Measurements from ENCODE around the gene CSN3. TPM values are rescaled to one million over a fixed set of nuclear protein-coding genes. Genes with fewer than 3 reads are reported as not detected.

Gene CSN3
- total RNA-seq, 1 donor from 2014 or later, result not detected

DNA sequence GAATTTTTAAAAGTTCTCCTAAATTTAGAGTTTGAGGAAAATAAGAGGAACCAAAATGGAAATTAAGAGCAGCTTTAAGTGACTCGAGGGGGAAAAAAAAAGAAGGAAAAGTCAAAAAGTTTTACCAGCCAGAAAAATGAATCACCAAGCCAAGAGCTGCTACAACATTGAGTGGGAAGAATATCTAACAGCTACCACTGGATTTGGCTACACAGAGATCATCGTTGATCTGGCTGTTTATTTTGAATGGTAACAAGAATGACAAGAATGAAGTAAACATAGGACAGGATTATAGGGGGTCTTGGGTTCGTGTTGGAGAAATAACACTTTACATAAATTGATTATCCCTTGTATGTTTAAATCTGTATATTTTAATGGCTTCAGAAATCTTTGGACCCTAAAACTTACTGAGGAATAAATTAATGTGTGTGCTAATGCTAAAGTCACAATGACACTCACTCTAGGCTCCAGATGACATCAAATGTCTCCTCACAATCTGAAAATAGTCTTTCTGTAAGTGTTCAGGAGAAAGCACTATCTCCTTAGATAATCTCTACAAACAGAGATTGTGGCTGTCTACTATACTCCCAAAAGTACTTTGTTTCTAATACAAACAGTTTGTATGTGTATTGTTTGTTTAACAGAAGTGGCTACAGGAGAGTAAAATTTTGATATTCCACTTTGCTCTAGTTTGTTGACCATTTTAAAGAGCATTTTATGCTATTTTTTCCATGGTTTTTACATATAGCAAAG, 3.1 kb upstream of the CSN3 start:
- no peak overlapping the region for H3K27ac Mint-ChIP-seq (ENCODE audit: unreplicated experiment)
- H3K36me3 Mint-ChIP-seq (ENCODE audit: unreplicated experiment), result no peaks in the 10 kb centered on the region
- H3K9me3 Mint-ChIP-seq (ENCODE audit: unreplicated experiment), result no peaks in the 10 kb centered on the region

DNA sequence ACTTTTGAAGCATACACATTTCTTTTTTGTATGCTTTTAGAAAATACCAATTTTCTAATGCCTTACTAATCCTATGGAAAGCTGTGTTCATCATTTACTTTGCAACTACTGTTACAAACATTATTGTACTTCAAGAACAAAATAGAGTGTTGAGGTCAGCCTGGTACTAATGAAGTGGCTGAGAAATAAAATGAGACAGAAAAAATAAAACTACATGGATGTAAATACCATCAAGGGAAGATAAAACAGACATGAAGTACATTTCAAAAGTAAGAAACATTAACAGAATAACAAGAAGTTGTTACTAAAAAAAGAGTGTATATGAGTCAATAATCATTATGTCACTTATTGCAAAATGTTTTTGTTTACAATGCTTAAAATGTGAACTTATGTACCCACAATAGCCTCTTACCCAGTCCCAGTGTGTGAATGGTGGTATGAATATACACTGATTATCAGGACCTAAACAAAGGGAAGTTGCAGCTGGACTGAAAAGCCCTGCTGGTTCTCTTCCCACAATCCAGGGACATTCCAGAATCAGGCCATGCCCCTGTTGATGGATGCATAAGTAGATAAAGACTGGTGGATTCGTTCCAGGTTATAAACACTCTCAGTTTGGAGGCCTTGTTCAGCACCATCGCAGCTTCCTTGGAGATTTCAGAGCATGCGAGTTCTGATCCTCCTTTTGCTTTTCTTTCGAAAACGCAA, 2.4 kb upstream of the CSN3 start:
- no peak for DNase-seq
- no peaks in the 10 kb centered on the region for H3K27me3 Mint-ChIP-seq (ENCODE audit: unreplicated experiment)
- H3K9me3 Mint-ChIP-seq (ENCODE audit: unreplicated experiment), result no peaks in the 10 kb centered on the region
- no peak overlapping the region for H3K27ac Mint-ChIP-seq (ENCODE audit: unreplicated experiment)
- TF ChIP-seq, protein P1, sequence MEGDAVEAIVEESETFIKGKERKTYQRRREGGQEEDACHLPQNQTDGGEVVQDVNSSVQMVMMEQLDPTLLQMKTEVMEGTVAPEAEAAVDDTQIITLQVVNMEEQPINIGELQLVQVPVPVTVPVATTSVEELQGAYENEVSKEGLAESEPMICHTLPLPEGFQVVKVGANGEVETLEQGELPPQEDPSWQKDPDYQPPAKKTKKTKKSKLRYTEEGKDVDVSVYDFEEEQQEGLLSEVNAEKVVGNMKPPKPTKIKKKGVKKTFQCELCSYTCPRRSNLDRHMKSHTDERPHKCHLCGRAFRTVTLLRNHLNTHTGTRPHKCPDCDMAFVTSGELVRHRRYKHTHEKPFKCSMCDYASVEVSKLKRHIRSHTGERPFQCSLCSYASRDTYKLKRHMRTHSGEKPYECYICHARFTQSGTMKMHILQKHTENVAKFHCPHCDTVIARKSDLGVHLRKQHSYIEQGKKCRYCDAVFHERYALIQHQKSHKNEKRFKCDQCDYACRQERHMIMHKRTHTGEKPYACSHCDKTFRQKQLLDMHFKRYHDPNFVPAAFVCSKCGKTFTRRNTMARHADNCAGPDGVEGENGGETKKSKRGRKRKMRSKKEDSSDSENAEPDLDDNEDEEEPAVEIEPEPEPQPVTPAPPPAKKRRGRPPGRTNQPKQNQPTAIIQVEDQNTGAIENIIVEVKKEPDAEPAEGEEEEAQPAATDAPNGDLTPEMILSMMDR (IDR thresholded peaks at IDR 0.05; ENCODE audit: partially characterized antibody, unreplicated experiment), result no peak
- H3K4me3 Mint-ChIP-seq (ENCODE audit: unreplicated experiment), result no peak overlapping the region
- H3K4me1 Mint-ChIP-seq (ENCODE audit: low read depth, unreplicated experiment), result no peaks in the 10 kb centered on the region
- no peaks in the 10 kb centered on the region for H3K36me3 Mint-ChIP-seq (ENCODE audit: unreplicated experiment)

More for the DNA sequence above, 3.1 kb upstream of the CSN3 start:
- no peak overlapping the region for H3K4me3 Mint-ChIP-seq (ENCODE audit: unreplicated experiment)
- DNase-seq, result no peak
- H3K4me1 Mint-ChIP-seq (ENCODE audit: low read depth, unreplicated experiment), result no peaks in the 10 kb centered on the region
- TF ChIP-seq, protein P1 (IDR thresholded peaks at IDR 0.05; ENCODE audit: partially characterized antibody, unreplicated experiment), result no peak
- H3K27me3 Mint-ChIP-seq (ENCODE audit: unreplicated experiment), result no peaks in the 10 kb centered on the region

DNA sequence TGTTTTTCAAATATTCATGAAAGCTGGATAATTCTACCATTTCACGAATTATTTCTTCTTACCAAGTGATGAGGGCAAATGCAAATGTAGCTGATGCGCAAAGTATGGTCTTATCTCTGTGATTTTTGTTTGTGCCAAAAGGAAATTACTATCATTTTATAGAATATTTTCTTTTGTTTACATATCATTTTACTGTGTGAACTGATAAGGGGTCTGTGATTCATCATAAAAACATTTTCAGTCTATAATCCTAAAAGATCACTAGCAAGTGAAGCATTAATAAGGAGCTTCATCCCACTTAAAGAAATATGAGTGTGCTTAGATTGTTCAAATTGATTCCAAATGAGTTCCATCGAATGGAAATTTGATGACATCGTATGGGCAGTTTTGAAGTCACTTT, 694 bp downstream of the CSN3 start:
- H3K4me3 Mint-ChIP-seq (ENCODE audit: unreplicated experiment), result no peak overlapping the region
- H3K27me3 Mint-ChIP-seq (ENCODE audit: unreplicated experiment), result no peaks in the 10 kb centered on the region
- H3K9me3 Mint-ChIP-seq (ENCODE audit: unreplicated experiment), result no peaks in the 10 kb centered on the region
- TF ChIP-seq, protein P1 (IDR thresholded peaks at IDR 0.05; ENCODE audit: partially characterized antibody, unreplicated experiment), result no peak
- H3K27ac Mint-ChIP-seq (ENCODE audit: unreplicated experiment), result no peak overlapping the region
- no peaks in the 10 kb centered on the region for H3K36me3 Mint-ChIP-seq (ENCODE audit: unreplicated experiment)
- DNase-seq, result no peak
- no peaks in the 10 kb centered on the region for H3K4me1 Mint-ChIP-seq (ENCODE audit: low read depth, unreplicated experiment)

DNA sequence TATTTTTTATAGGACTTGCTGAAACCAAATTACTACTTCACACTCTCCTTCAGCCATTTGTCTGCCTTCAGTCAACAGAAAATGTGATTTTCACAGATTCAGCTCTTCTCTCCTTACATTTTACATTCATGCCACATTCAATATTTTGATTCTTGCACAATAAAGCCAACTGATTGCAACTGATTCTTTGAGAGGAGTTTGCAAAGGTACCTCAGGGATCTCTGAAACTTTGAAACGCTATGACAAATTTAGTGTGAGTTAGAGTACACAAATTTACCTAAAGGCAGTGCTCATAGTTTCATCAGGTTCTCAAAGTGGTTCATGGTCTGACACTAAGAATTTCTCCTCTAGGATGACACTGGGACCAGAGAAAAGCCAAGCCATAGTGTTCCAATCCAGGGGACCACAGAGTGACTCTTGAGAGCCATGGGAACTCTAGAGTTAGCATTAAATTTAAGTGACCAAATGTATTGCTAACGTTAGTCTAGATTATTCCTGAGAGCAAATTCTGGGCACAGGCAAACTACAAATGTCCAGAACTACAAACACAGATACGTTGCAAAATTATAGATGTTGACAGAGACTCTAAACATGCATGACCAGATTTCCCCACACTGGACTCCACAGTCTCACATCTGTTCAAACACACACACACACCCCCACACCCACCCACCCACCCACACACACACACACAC, 9.0 kb downstream of the CSN3 start:
- no peaks in the 10 kb centered on the region for H3K36me3 Mint-ChIP-seq (ENCODE audit: unreplicated experiment)
- TF ChIP-seq, protein P1 (IDR thresholded peaks at IDR 0.05; ENCODE audit: partially characterized antibody, unreplicated experiment), result no peak
- no peak overlapping the region for H3K27ac Mint-ChIP-seq (ENCODE audit: unreplicated experiment)
- no peaks in the 10 kb centered on the region for H3K27me3 Mint-ChIP-seq (ENCODE audit: unreplicated experiment)
- no peak for DNase-seq
- no peaks in the 10 kb centered on the region for H3K4me1 Mint-ChIP-seq (ENCODE audit: low read depth, unreplicated experiment)
- no peak overlapping the region for H3K4me3 Mint-ChIP-seq (ENCODE audit: unreplicated experiment)
- no peaks in the 10 kb centered on the region for H3K9me3 Mint-ChIP-seq (ENCODE audit: unreplicated experiment)

Measured in glutamatergic neuron (in vitro differentiated cells).